IMR-90 (cell line): ENCODE measurements around the gene MMP12.

Source experiments
- CTCF ChIP-seq: conservative IDR thresholded peaks from 2 replicates; pipeline ENCODE4 v1.5.1; 2012; ENCODE audit warnings: mild to moderate bottlenecking, low read depth, low read length, improper control_type of control experiment
- MAZ ChIP-seq: IDR thresholded peaks from 2 replicates; pipeline ENCODE4 v1.6.1; 2012; ENCODE audit warnings: low read depth, mild to moderate bottlenecking, low read length, improper control_type of control experiment, moderate library complexity, borderline replicate concordance
- MXI1 ChIP-seq: IDR thresholded peaks from 2 replicates; pipeline ENCODE4 v1.6.1; 2012; ENCODE audit warnings: low read depth, mild to moderate bottlenecking, low read length, moderate library complexity, borderline replicate concordance
- POLR2A ChIP-seq: IDR thresholded peaks from 2 replicates; pipeline ENCODE4 v1.6.1; 2012; ENCODE audit warnings: mild to moderate bottlenecking, low read depth, low read length
- RAD21 ChIP-seq: IDR thresholded peaks from 2 replicates; pipeline ENCODE4 v1.6.1; 2012; ENCODE audit warnings: low read length, improper control_type of control experiment
- SMC3 ChIP-seq: fragments of 150-350 bp; IDR thresholded peaks from 2 replicates; pipeline ENCODE4 v1.6.1; 2016; ENCODE audit warnings: low read depth, mild to moderate bottlenecking, antibody characterized with exemption, low read length, moderate library complexity
- USF2 ChIP-seq: fragments of 150-350 bp; IDR thresholded peaks from 2 replicates; pipeline ENCODE4 v1.6.1; 2017; ENCODE audit warnings: mild to moderate bottlenecking, antibody characterized with exemption, low read length, low read depth

- no peak for TF ChIP-seq POLR2A
- no peak for TF ChIP-seq SMC3
- TF ChIP-seq CTCF, result no peak
- no peak for TF ChIP-seq USF2
- TF ChIP-seq RAD21, result no peak
- no peak for TF ChIP-seq MAZ
- TF ChIP-seq MXI1, result no peak
Observed at GRCh38 chr11:102832612-102833011, 42.2 kb downstream of the MMP12 start.
